ENCODE results near the gene FRY. TPM values are rescaled to one million over a fixed set of nuclear protein-coding genes. Genes with fewer than 3 reads are reported as not detected.

The FRY gene
- total RNA-seq, 2 experiments from 2014 or later: 0.47 to 1.4 TPM

DNA sequence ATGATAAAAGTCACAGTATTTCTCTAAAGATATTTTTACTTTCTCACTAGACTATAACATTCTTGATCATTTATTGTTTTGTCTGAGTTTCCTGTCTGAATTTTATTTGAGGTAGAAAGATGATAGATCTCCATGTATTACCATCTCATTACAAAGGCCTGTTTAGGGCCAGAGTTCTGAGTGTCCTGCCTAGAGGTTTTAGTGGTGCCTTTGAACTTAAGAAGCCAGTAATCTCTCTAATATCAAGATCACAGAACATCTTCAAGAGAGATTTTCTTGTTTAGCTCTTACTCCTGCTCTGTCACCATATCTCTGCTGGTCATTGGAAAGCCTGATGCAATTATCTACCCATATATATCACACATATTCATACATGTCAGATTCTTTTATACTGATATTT lies 182.1 kb downstream of the FRY start:
- ChIA-PET CTCF (no interaction called here), POLR2A (no interaction called here)
- no peaks in the 10 kb centered on the region for H3K27me3 Mint-ChIP-seq (ENCODE audit: low read depth)
- DNase-seq (no peak), ATAC-seq (no peak)
- no peak overlapping the region for H3K4me3 Mint-ChIP-seq
- H3K36me3 Mint-ChIP-seq (ENCODE audit: low read depth): no peaks in the 10 kb centered on the region
- no peaks in the 10 kb centered on the region for H3K4me1 Mint-ChIP-seq (ENCODE audit: low read depth)
- H3K27ac Mint-ChIP-seq: no peak overlapping the region
- no peaks in the 10 kb centered on the region for H3K9me3 Mint-ChIP-seq (ENCODE audit: insufficient read depth)

DNA sequence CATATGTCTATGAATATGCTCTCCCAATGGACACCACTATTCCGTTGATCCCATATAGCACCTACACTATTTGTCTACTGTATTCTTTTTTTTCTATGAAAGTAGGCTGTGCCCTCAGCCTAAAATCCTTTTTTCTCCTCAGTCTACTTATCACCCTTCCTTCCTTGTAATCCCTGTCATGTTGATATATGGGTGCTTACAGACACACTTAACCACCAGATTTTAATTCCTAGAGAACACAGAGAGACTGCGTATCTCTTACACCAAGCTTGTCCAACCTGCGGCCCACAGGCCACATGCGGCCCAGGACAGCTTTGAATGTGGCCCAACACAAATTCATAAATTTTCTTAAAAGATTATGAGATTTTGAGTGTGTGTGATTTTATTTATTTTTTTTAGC lies 182.5 kb downstream of the FRY start:
- DNase-seq: no peak
- Mint-ChIP-seq H3K4me3 (no peak overlapping the region), H3K36me3 (ENCODE audit: low read depth) (no peaks in the 10 kb centered on the region), H3K4me1 (ENCODE audit: low read depth) (no peaks in the 10 kb centered on the region), H3K27me3 (ENCODE audit: low read depth) (no peaks in the 10 kb centered on the region), H3K9me3 (ENCODE audit: insufficient read depth) (no peaks in the 10 kb centered on the region), H3K27ac (no peak overlapping the region)
- ChIA-PET CTCF (no interaction called here), POLR2A (interaction anchor here (0.7 kb wide), 1 partner anchor 102 kb away, joined by 3 read pairs; no protein-coding TSS in a partner anchor)
- ATAC-seq: no peak

DNA sequence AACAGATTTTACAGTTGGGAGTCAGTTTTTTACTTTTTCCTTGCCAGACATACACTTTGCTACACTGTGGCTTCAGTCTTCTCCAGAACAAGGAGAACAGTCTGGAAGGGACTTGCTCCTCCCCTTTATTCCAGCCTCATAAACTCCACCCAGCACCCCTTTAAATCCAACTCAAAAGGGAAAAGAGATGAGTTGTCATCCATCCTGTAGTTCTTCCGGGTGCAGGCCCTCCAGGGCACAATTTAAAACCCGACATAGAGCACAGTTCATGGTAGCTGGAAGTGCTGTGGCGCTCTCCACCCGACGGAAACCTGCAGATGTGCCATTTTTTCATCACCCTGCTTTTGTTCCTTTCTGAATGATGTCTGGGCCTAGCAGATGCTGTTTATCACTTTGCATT lies 184.7 kb downstream of the FRY start:
- no peaks in the 10 kb centered on the region for H3K36me3 Mint-ChIP-seq (ENCODE audit: low read depth)
- H3K4me3 Mint-ChIP-seq: no peak overlapping the region
- H3K27ac Mint-ChIP-seq: no peak overlapping the region
- ATAC-seq (no peak), DNase-seq (no peak)
- ChIA-PET POLR2A (no interaction called here), CTCF (no interaction called here)
- H3K27me3 Mint-ChIP-seq (ENCODE audit: low read depth): no peaks in the 10 kb centered on the region
- no peaks in the 10 kb centered on the region for H3K4me1 Mint-ChIP-seq (ENCODE audit: low read depth)
- H3K9me3 Mint-ChIP-seq (ENCODE audit: insufficient read depth): no peaks in the 10 kb centered on the region

DNA sequence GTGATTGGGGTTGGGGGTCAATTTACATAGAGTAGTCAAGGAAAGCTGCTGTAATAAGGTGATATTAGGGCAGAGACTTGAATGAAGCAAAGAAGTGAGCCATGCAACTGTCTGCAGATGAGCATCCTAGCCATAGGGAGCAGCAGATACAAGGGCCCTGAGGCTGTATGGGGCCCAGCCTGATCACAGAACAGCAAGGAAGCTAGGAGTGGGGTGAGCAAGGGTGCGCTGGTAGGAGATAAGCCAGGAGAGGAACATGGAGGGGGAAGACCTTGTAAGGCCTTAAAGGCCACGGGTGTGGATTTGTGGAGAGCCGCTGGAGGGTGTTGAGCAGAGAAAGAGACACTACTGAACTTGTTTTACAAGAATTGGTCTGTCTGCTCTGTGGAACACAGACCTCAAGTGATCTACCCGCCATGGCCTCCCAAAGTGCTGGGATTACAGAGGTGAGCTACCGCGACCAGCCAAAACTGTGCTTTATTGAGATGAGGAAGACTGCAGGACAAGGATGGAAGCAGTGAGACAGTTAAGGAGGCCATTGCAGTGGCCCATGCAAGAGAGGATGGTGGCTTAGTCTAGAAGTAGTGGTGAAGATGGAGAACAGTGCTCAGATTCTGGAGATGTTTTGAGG lies 190.6 kb downstream of the FRY start:
- ChIA-PET POLR2A (no interaction called here), CTCF (no interaction called here)

GRCh38 chr13:32224916-32225315 lies 193.3 kb downstream of the FRY start:
- CTCF ChIA-PET: interaction anchor here (0.9 kb wide), 1 partner anchor 21 kb away, joined by 5 read pairs; no protein-coding TSS in a partner anchor
- Mint-ChIP-seq H3K36me3 (ENCODE audit: low read depth) (no peaks in the 10 kb centered on the region), H3K27me3 (ENCODE audit: low read depth) (no peaks in the 10 kb centered on the region), H3K4me3 (no peak overlapping the region), H3K9me3 (ENCODE audit: insufficient read depth) (no peaks in the 10 kb centered on the region), H3K4me1 (ENCODE audit: low read depth) (no peaks in the 10 kb centered on the region), H3K27ac (no peak overlapping the region)
- POLR2A ChIA-PET: no interaction called here
- ATAC-seq (no peak), DNase-seq (no peak)

More for the DNA sequence above, 190.6 kb downstream of the FRY start:
- no peak for ATAC-seq
- no peaks in the 10 kb centered on the region for H3K27me3 Mint-ChIP-seq (ENCODE audit: low read depth)
- H3K27ac Mint-ChIP-seq: no peak overlapping the region
- H3K4me3 Mint-ChIP-seq: no peak overlapping the region
- H3K4me1 Mint-ChIP-seq (ENCODE audit: low read depth): no peaks in the 10 kb centered on the region
- H3K9me3 Mint-ChIP-seq (ENCODE audit: insufficient read depth): no peaks in the 10 kb centered on the region
- no peaks in the 10 kb centered on the region for H3K36me3 Mint-ChIP-seq (ENCODE audit: low read depth)
- DNase-seq: no peak

GRCh38 chr13:32225481-32225931 lies 193.9 kb downstream of the FRY start:
- H3K36me3 Mint-ChIP-seq (ENCODE audit: low read depth): no peaks in the 10 kb centered on the region
- no peaks in the 10 kb centered on the region for H3K4me1 Mint-ChIP-seq (ENCODE audit: low read depth)
- no peak overlapping the region for H3K4me3 Mint-ChIP-seq
- POLR2A ChIA-PET: no interaction called here
- DNase-seq: no peak
- H3K27me3 Mint-ChIP-seq (ENCODE audit: low read depth): no peaks in the 10 kb centered on the region
- no peaks in the 10 kb centered on the region for H3K9me3 Mint-ChIP-seq (ENCODE audit: insufficient read depth)
- CTCF ChIA-PET: no interaction called here
- ATAC-seq: no peak
- H3K27ac Mint-ChIP-seq: no peak overlapping the region

DNA sequence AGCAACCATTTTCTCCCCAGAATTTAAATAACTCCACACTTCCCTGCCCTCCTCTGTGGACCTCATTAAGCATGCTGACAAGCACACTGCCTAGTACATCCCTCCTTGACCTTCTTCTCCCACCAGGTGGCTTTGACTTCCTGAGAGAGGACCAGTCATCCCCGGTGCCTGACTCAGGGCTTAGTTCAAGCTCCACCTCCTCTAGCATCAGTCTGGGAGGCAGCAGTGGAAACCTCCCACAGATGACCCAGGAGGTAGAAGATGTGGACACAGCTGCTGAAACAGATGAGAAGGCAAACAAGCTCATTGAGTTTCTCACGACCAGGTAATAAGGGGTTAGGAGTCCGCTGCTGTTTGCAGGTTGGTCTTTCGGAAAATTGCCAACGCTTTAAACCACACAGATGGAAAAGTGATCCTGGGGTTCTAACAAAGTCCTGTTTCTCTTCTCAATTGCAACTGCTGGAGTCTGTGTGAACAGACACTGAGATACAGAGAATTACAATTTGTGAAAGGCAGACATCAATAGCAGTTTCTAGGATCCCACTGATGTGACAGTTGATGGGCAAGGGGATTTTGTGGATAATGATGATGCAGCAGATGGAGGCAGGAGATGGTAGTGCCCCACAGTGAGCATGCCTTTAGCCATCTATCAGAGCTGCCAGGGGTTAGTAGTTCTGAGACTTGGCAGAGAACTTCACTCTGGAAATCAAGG lies 196.9 kb downstream of the FRY start:
- ChIA-PET CTCF (interaction anchor here (1.2 kb wide), 1 partner anchor 278 kb away, joined by 3 read pairs; no protein-coding TSS in a partner anchor), POLR2A (no interaction called here)
- Mint-ChIP-seq H3K4me3 (no peak overlapping the region), H3K4me1 (ENCODE audit: low read depth) (no peaks in the 10 kb centered on the region), H3K27ac (no peak overlapping the region), H3K36me3 (ENCODE audit: low read depth) (no peaks in the 10 kb centered on the region), H3K27me3 (ENCODE audit: low read depth) (no peaks in the 10 kb centered on the region), H3K9me3 (ENCODE audit: insufficient read depth) (no peaks in the 10 kb centered on the region)
- no peak for ATAC-seq
- DNase-seq: no peak

GRCh38 chr13:32229443-32229842 lies 197.9 kb downstream of the FRY start:
- Mint-ChIP-seq H3K4me3 (no peak overlapping the region), H3K4me1 (ENCODE audit: low read depth) (no peaks in the 10 kb centered on the region), H3K9me3 (ENCODE audit: insufficient read depth) (no peaks in the 10 kb centered on the region), H3K27me3 (ENCODE audit: low read depth) (no peaks in the 10 kb centered on the region), H3K36me3 (ENCODE audit: low read depth) (no peaks in the 10 kb centered on the region), H3K27ac (no peak overlapping the region)
- DNase-seq (no peak), ATAC-seq (no peak)
- ChIA-PET CTCF (interaction anchor here (1.2 kb wide), 1 partner anchor 279 kb away, joined by 3 read pairs; no protein-coding TSS in a partner anchor), POLR2A (interaction anchor here (0.9 kb wide), 1 partner anchor 86 kb away, joined by 3 read pairs; the partner anchor contains the start of genes BRCA2 and ZAR1L)

- H3K9me3 Mint-ChIP-seq (ENCODE audit: insufficient read depth): no peaks in the 10 kb centered on the region
- H3K27me3 Mint-ChIP-seq (ENCODE audit: low read depth): no peaks in the 10 kb centered on the region
- no peak overlapping the region for H3K27ac Mint-ChIP-seq
- H3K36me3 Mint-ChIP-seq (ENCODE audit: low read depth): no peaks in the 10 kb centered on the region
- no peak for ATAC-seq
- ChIA-PET POLR2A (interaction anchor here (0.6 kb wide), 1 partner anchor 57 kb away, joined by 3 read pairs; no protein-coding TSS in a partner anchor), CTCF (no interaction called here)
- no peak overlapping the region for H3K4me3 Mint-ChIP-seq
- peaks cover 3% of the 10 kb centered on the region for H3K4me1 Mint-ChIP-seq (ENCODE audit: low read depth)
- no peak for DNase-seq
Observed at GRCh38 chr13:32232263-32232662, 200.7 kb downstream of the FRY start.

DNA sequence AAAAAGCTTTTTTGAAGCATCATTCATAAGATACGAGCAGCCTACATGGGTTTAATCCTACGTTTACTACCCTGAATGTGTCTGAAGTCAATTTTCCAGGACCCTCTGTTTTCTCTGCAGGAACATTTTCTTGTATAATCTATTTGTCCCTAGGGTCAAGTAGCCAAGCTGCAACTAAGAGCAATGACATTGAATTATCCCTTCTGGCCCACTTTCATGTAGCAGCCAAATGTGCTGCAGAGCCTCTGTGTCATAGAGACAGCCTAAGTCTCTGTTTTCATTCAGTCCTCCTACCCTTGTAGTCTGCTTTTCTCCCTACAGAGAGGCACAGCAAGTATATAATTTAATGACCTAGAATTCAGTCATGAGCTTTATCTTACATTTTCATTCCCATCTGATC lies 201.5 kb downstream of the FRY start:
- H3K36me3 Mint-ChIP-seq (ENCODE audit: low read depth): no peaks in the 10 kb centered on the region
- H3K27me3 Mint-ChIP-seq (ENCODE audit: low read depth): no peaks in the 10 kb centered on the region
- POLR2A ChIA-PET: no interaction called here
- CTCF ChIA-PET: no interaction called here
- no peak overlapping the region for H3K27ac Mint-ChIP-seq
- H3K4me3 Mint-ChIP-seq: no peak overlapping the region
- no peaks in the 10 kb centered on the region for H3K9me3 Mint-ChIP-seq (ENCODE audit: insufficient read depth)
- ATAC-seq: no peak
- H3K4me1 Mint-ChIP-seq (ENCODE audit: low read depth): peaks cover 3% of the 10 kb centered on the region
- no peak for DNase-seq

GRCh38 chr13:32234914-32235313 lies 203.3 kb downstream of the FRY start:
- H3K27me3 Mint-ChIP-seq (ENCODE audit: low read depth): no peaks in the 10 kb centered on the region
- H3K4me1 Mint-ChIP-seq (ENCODE audit: low read depth): peaks cover 3% of the 10 kb centered on the region
- no peaks in the 10 kb centered on the region for H3K36me3 Mint-ChIP-seq (ENCODE audit: low read depth)
- no peak overlapping the region for H3K27ac Mint-ChIP-seq
- H3K9me3 Mint-ChIP-seq (ENCODE audit: insufficient read depth): no peaks in the 10 kb centered on the region
- ATAC-seq: no peak
- ChIA-PET CTCF (interaction anchor here (1.6 to 4.2 kb wide), 2 partner anchors 12 to 74 kb away, joined by 3 to 20 read pairs; no protein-coding TSS in a partner anchor), POLR2A (no interaction called here)
- no peak overlapping the region for H3K4me3 Mint-ChIP-seq
- DNase-seq: no peak

- Mint-ChIP-seq H3K27ac (no peak overlapping the region), H3K36me3 (ENCODE audit: low read depth) (no peaks in the 10 kb centered on the region), H3K4me1 (ENCODE audit: low read depth) (peaks cover 3% of the 10 kb centered on the region), H3K9me3 (ENCODE audit: insufficient read depth) (no peaks in the 10 kb centered on the region), H3K27me3 (ENCODE audit: low read depth) (no peaks in the 10 kb centered on the region), H3K4me3 (no peak overlapping the region)
- ATAC-seq (no peak), DNase-seq (no peak)
- ChIA-PET POLR2A (no interaction called here), CTCF (interaction anchor here (1.0 to 4.2 kb wide), 2 partner anchors 9 to 73 kb away, joined by 3 to 20 read pairs; no protein-coding TSS in a partner anchor)
Observed at GRCh38 chr13:32237681-32238080, 206.1 kb downstream of the FRY start.

Measured in activated CD8-positive, alpha-beta T cell treated with anti-CD3 and anti-CD28 coated beads, Interleukin-2, amount 10 ng/mL, durations not matched to agents 7 days and 5 days (primary cell).